SU-DHL-6 (cell line): ENCODE data around the gene KRTAP1-5.

Experiments used
- EZH2phosphoT487 ChIP-seq: fragments of 200-600 bp; sonication (generic), shearing (Covaris generic); conservative IDR thresholded peaks from 2 replicates; pipeline ENCODE4 v1.6.1; 2018; ENCODE audit warnings: mild to moderate bottlenecking, antibody characterized with exemption, low read length, moderate library complexity, mixed read lengths
- TF ChIP-seq, protein P1 (sequence below): fragments of 200-600 bp; sonication (generic); IDR thresholded peaks from one replicate; pipeline ENCODE4 v1.5.1; 2017; ENCODE audit warnings: antibody characterized with exemption, mild to moderate bottlenecking, low read length, moderate library complexity; ENCODE audit not compliant: insufficient read depth, poor library complexity, severe bottlenecking

DNA sequence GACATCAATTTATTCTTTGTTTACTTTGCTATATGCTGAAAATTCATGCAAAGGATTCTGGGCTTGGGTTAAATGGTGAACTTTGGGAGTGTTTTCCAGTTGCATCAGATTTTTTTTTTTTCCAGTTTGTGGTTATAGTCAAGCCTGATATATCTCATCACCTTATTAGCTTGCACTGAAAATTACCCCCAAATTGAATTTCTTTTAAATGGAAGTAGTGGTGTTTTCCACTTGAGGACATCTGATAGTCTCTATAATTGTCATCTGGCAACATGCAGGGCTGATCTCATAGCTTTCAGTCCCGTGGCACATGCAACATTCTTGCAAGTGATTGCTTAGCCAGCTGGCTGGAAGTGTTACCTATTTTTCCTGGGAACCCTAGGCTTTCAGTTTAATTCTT is 13.4 kb downstream of the KRTAP1-5 start:
- TF ChIP-seq, protein P1, sequence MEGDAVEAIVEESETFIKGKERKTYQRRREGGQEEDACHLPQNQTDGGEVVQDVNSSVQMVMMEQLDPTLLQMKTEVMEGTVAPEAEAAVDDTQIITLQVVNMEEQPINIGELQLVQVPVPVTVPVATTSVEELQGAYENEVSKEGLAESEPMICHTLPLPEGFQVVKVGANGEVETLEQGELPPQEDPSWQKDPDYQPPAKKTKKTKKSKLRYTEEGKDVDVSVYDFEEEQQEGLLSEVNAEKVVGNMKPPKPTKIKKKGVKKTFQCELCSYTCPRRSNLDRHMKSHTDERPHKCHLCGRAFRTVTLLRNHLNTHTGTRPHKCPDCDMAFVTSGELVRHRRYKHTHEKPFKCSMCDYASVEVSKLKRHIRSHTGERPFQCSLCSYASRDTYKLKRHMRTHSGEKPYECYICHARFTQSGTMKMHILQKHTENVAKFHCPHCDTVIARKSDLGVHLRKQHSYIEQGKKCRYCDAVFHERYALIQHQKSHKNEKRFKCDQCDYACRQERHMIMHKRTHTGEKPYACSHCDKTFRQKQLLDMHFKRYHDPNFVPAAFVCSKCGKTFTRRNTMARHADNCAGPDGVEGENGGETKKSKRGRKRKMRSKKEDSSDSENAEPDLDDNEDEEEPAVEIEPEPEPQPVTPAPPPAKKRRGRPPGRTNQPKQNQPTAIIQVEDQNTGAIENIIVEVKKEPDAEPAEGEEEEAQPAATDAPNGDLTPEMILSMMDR: no peak
- no peak for TF ChIP-seq EZH2phosphoT487
